Activated naive CD4-positive, alpha-beta T cell treated with anti-CD3 and anti-CD28 coated beads for 36 hours (primary cell): ENCODE data around the gene SLC47A2. TPM values are rescaled to one million over a fixed set of nuclear protein-coding genes. Genes with fewer than 3 reads are reported as not detected.

Experiments
- CTCF ChIA-PET: fragments of 350-600 bp; sonication (Branson Sonifier 250); formaldehyde crosslinking; loops from one replicate; lab custom pipeline; 2021; ENCODE audit warnings: antibody characterized with exemption; lab: Charles Lee
- DNase-seq: peaks from one replicate; pipeline ENCODE4 v3.0.0-alpha.2; 2020
- H3K27ac Mint-ChIP-seq: one replicate; pipeline ENCODE4 v1.8.0; 2021; ENCODE audit warnings: mild to moderate bottlenecking, mixed read lengths
- H3K27me3 Mint-ChIP-seq: one replicate; pipeline ENCODE4 v1.8.0; 2021; ENCODE audit warnings: low read depth, mixed read lengths
- H3K36me3 Mint-ChIP-seq: one replicate; pipeline ENCODE4 v1.8.0; 2021; ENCODE audit warnings: low read depth, mixed read lengths
- H3K4me1 Mint-ChIP-seq: one replicate; pipeline ENCODE4 v1.8.0; 2021; ENCODE audit warnings: low read depth, mixed read lengths
- H3K4me3 Mint-ChIP-seq: one replicate; pipeline ENCODE4 v1.8.0; 2021; ENCODE audit warnings: mild to moderate bottlenecking, moderate library complexity, mixed read lengths
- H3K9me3 Mint-ChIP-seq: one replicate; pipeline ENCODE4 v1.8.0; 2021; ENCODE audit warnings: mixed read lengths
- intact Hi-C: fragments of 100-400 bp; cut with micrococcal nuclease; formaldehyde crosslinking; loops from one replicate; pipeline ENCODE4 v1.15.1; 2023
- total RNA-seq, 2 experiments: library from RNA; stranded (reverse); gene quantifications; one replicate each; pipeline ENCODE4 v1.2.3, GENCODE V29; 2021

SLC47A2 gene
- total RNA-seq, 2 experiments from 2014 or later = not detected

DNA sequence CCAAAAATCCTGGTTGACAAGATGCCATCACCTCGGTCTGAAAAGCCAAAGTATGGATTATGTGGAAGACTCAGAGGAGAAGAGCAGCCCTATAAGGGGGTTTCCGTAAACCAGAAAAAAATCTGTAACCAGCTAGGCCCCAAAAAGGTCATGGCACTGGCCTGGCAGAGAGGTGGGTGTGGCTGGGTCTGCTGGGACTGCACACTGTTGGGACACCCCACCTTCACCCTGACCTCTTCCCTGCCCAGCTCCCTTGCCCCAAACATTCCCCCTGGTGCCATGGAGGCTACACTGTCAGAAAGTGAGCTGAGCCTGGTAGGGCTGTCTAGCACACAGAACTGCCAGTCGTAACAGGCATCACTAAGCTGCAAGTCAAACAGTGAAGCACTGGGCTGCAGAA, 6.5 kb downstream of the SLC47A2 start:
- Mint-ChIP-seq H3K36me3 (no peaks in the 10 kb centered on the region), H3K9me3 (no peaks in the 10 kb centered on the region), H3K27me3 (no peaks in the 10 kb centered on the region), H3K27ac (peak overlapping the region; percentile 46), H3K4me3 (no peak overlapping the region), H3K4me1 (no peaks in the 10 kb centered on the region)
- CTCF ChIA-PET = interaction anchor here (0.6 to 1.6 kb wide), 5 partner anchors 8 to 47 kb away, joined by 3 to 4 read pairs (median 3); no protein-coding TSS in a partner anchor
- intact Hi-C loops = no loop called here
- DNase-seq = no peak

GRCh38 chr17:19708431-19709175, 7.8 kb downstream of the SLC47A2 start:
- Mint-ChIP-seq H3K27me3 (no peaks in the 10 kb centered on the region), H3K4me3 (no peak overlapping the region), H3K4me1 (no peaks in the 10 kb centered on the region), H3K9me3 (no peaks in the 10 kb centered on the region), H3K27ac (peak overlapping the region; percentile 18), H3K36me3 (no peaks in the 10 kb centered on the region)
- DNase-seq = no peak
- intact Hi-C loops = no loop called here
- CTCF ChIA-PET = no interaction called here

- no peaks in the 10 kb centered on the region for H3K36me3 Mint-ChIP-seq
- no peak overlapping the region for H3K27ac Mint-ChIP-seq
- H3K27me3 Mint-ChIP-seq = no peaks in the 10 kb centered on the region
- no peak overlapping the region for H3K4me3 Mint-ChIP-seq
- intact Hi-C loops = no loop called here
- H3K9me3 Mint-ChIP-seq = no peaks in the 10 kb centered on the region
- no peaks in the 10 kb centered on the region for H3K4me1 Mint-ChIP-seq
- no peak for DNase-seq
- CTCF ChIA-PET = no interaction called here
Observed at GRCh38 chr17:19707728-19708221, 8.6 kb downstream of the SLC47A2 start.

DNA sequence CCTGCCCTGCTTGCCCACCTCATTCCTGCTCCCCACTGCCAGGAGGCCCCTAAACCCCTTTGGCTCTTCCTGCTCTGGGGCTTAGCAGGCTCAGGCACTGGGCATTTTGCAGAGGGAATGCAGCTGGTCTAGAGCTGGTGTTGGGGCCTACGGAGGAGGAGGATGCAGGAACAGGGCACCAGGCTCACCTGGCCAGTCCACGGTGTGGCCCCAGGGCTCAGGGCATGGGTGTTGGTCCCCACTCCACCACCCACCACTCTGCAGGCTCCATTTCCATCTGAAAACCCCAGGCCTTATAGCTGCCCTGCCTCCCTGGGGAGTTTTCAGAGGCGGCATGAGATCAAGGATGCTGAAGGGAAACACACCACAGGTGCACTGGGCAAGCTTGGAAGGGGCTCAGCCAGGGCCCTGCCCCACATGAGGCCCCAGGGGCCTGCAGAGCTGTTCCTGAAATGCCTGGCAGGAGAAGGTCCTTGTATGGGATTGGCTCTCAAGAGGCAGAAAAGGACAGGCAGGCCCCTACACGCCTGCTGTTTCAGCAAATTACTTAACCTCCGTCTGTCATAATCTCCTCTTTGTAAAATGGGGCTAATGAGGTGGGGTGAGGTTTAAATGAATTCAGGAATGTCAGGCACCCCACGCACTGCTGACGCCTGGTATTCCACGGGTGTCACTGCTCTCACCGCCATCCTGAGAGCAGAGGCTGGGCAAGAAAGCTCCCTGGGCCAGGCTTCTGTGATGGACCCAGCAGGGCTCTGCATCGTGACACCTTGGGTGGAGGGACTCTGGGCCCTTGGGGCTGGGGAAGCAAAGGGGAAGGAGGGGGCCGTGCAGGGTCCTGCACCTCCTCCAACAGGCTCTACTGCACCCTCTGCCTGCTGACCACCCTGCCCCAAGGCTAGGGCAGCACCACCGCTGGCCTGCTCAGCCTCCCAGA, 9.3 kb downstream of the SLC47A2 start:
- H3K27ac Mint-ChIP-seq = no peak overlapping the region
- no peaks in the 10 kb centered on the region for H3K9me3 Mint-ChIP-seq
- no peaks in the 10 kb centered on the region for H3K36me3 Mint-ChIP-seq
- intact Hi-C loops = no loop called here
- H3K4me1 Mint-ChIP-seq = no peaks in the 10 kb centered on the region
- no peak for DNase-seq
- no peak overlapping the region for H3K4me3 Mint-ChIP-seq
- CTCF ChIA-PET = interaction anchor here (1.1 kb wide), 1 partner anchor 95 kb away, joined by 3 read pairs; no protein-coding TSS in a partner anchor
- no peaks in the 10 kb centered on the region for H3K27me3 Mint-ChIP-seq

- H3K4me3 Mint-ChIP-seq = no peak overlapping the region
- no peaks in the 10 kb centered on the region for H3K9me3 Mint-ChIP-seq
- H3K27ac Mint-ChIP-seq = no peak overlapping the region
- H3K27me3 Mint-ChIP-seq = no peaks in the 10 kb centered on the region
- H3K36me3 Mint-ChIP-seq = no peaks in the 10 kb centered on the region
- no peak for DNase-seq
- CTCF ChIA-PET = interaction anchor here (1.1 kb wide), 1 partner anchor 94 kb away, joined by 3 read pairs; no protein-coding TSS in a partner anchor
- H3K4me1 Mint-ChIP-seq = no peaks in the 10 kb centered on the region
- intact Hi-C loops = no loop called here
Observed at GRCh38 chr17:19705771-19706770, 10.3 kb downstream of the SLC47A2 start.

DNA sequence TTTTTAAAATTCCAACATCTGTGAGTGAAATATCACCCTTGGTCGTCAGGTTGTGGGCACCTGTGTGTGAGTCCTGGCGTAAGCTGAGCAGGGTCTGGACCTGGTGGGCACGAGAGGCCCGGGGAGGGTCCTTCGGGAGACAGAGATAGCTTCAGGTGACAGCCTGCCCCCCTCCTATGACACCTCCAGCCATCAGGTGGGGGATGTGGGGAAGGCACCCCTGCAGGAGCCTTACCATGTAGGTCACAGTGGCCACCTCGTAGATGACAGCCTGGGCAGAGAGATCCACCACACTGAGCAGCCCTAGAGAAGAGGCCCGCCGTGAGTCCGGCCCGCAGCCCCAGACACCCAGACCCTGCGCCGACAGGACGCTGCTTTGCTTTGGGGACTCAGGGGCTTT, 11.2 kb downstream of the SLC47A2 start:
- CTCF ChIA-PET = no interaction called here
- no peak for DNase-seq
- Mint-ChIP-seq H3K9me3 (no peaks in the 10 kb centered on the region), H3K4me1 (no peaks in the 10 kb centered on the region), H3K27ac (no peak overlapping the region), H3K4me3 (no peak overlapping the region), H3K36me3 (no peaks in the 10 kb centered on the region), H3K27me3 (no peaks in the 10 kb centered on the region)
- intact Hi-C loops = no loop called here

GRCh38 chr17:19703828-19704613, 12.4 kb downstream of the SLC47A2 start:
- H3K27me3 Mint-ChIP-seq = no peaks in the 10 kb centered on the region

GRCh38 chr17:19703106-19703827, 13.1 kb downstream of the SLC47A2 start:
- no peak overlapping the region for H3K27ac Mint-ChIP-seq
- intact Hi-C loops = no loop called here
- CTCF ChIA-PET = interaction anchor here (0.5 kb wide), 1 partner anchor 51 kb away, joined by 3 read pairs; no protein-coding TSS in a partner anchor

More at GRCh38 chr17:19703828-19704613, 12.4 kb downstream of the SLC47A2 start:
- Mint-ChIP-seq H3K36me3 (no peaks in the 10 kb centered on the region), H3K4me3 (no peak overlapping the region), H3K4me1 (no peaks in the 10 kb centered on the region), H3K9me3 (no peaks in the 10 kb centered on the region), H3K27ac (no peak overlapping the region)
- CTCF ChIA-PET = interaction anchor here (0.5 kb wide), 1 partner anchor 51 kb away, joined by 3 read pairs; no protein-coding TSS in a partner anchor
- no peak for DNase-seq
- intact Hi-C loops = no loop called here

DNA sequence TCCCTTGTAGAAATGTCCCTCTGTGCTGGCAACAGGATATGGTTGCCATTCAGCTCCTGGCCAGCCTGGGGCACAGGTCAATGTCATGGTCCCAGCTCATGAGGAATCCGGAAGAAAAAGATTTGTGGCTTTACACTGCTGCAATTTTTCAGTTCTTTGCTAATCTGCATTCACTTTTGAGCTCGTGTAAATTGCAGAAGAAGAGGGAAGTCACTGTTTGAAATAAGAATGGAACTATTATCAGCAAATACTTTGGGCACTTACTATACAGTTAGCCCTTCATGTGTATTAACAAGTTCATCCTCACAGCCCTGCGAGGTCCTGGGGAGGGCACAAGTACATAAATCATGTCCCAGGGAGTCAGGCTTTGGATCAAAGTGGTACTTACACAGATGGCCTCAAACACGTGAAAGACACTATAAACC, 14.2 kb downstream of the SLC47A2 start:
- Mint-ChIP-seq H3K9me3 (no peaks in the 10 kb centered on the region), H3K27me3 (no peaks in the 10 kb centered on the region), H3K4me3 (no peak overlapping the region), H3K36me3 (no peaks in the 10 kb centered on the region), H3K4me1 (no peaks in the 10 kb centered on the region), H3K27ac (no peak overlapping the region)
- CTCF ChIA-PET = interaction anchor here (0.6 to 0.8 kb wide), 2 partner anchors 8 to 60 kb away, joined by 3 read pairs; no protein-coding TSS in a partner anchor
- no peak for DNase-seq
- intact Hi-C loops = no loop called here

More at GRCh38 chr17:19703106-19703827, 13.1 kb downstream of the SLC47A2 start:
- no peaks in the 10 kb centered on the region for H3K9me3 Mint-ChIP-seq
- no peaks in the 10 kb centered on the region for H3K4me1 Mint-ChIP-seq
- no peaks in the 10 kb centered on the region for H3K27me3 Mint-ChIP-seq
- H3K4me3 Mint-ChIP-seq = no peak overlapping the region
- no peak for DNase-seq
- H3K36me3 Mint-ChIP-seq = no peaks in the 10 kb centered on the region

GRCh38 chr17:19686400-19687090, 29.8 kb downstream of the SLC47A2 start:
- Mint-ChIP-seq H3K4me1 (no peaks in the 10 kb centered on the region), H3K9me3 (no peaks in the 10 kb centered on the region), H3K36me3 (peaks cover 1% of the 10 kb centered on the region), H3K27me3 (no peaks in the 10 kb centered on the region), H3K27ac (no peak overlapping the region), H3K4me3 (no peak overlapping the region)
- CTCF ChIA-PET = interaction anchor here (0.7 kb wide), 1 partner anchor 12 kb away, joined by 3 read pairs; no protein-coding TSS in a partner anchor
- no peak for DNase-seq
- intact Hi-C loops = no loop called here
